ENCODE data around the gene IL27RA.

The IL27RA gene

GRCh38 chr19:14031719-14032480 lies at the start of gene IL27RA:
Gene IL27RA (plus strand): TSS chr19:14031762. CDS start chr19:14031873, 111 bp downstream.
- TF ChIP-seq FOXP2 (optimal IDR thresholded peaks at IDR 0.05; ENCODE audit: control extremely low read depth, extremely low read length, insufficient read depth) (no peak), POLR2AphosphoS5 (IDR thresholded peaks at IDR 0.05; ENCODE audit: borderline replicate concordance, low read depth, low read length) (0 out of 2 replicates have a peak, but pooled peaks have one; percentile 39)
- H3K9me3 ChIP-seq (ENCODE audit: low read depth, low read length), result no peaks in the 10 kb centered on the region
- DNase-seq (ENCODE audit: low read depth, low spot score), result no peak

GRCh38 chr19:13981988-13982501 lies 49.5 kb upstream of the IL27RA start:
- TF ChIP-seq FOXP2 (optimal IDR thresholded peaks at IDR 0.05; ENCODE audit: control extremely low read depth, extremely low read length, insufficient read depth) (no peak), EZH2 (IDR thresholded peaks at IDR 0.05) (no peak), POLR2AphosphoS5 (IDR thresholded peaks at IDR 0.05; ENCODE audit: borderline replicate concordance, low read depth, low read length) (no peak)
- no peaks in the 10 kb centered on the region for H3K9me3 ChIP-seq (ENCODE audit: low read depth, low read length)
- DNase-seq (ENCODE audit: low read depth, low spot score), result no peak
- no peak overlapping the region for H3K27ac ChIP-seq
- H3K4me3 ChIP-seq, result no peak overlapping the region
- H3K9ac ChIP-seq (ENCODE audit: insufficient read length), result no peak overlapping the region
- H3K36me3 ChIP-seq (ENCODE audit: insufficient read depth, low read length), result no peaks in the 10 kb centered on the region

More at GRCh38 chr19:14031719-14032480, at the start of gene IL27RA:
- H3K27ac ChIP-seq, result no peak within 1 kb of the TSS
- peak within 1 kb of the TSS; percentile 85 for H3K4me3 ChIP-seq
- H3K36me3 ChIP-seq (ENCODE audit: insufficient read depth, low read length), result no peaks in the 10 kb centered on the region
- peak within 1 kb of the TSS; percentile 68 for H3K9ac ChIP-seq (ENCODE audit: insufficient read length)

- no peak overlapping the region for H3K27ac ChIP-seq
- DNase-seq (ENCODE audit: low read depth, low spot score), result no peak
- no peak overlapping the region for H3K4me3 ChIP-seq
- no peaks in the 10 kb centered on the region for H3K9me3 ChIP-seq (ENCODE audit: low read depth, low read length)
- no peak for TF ChIP-seq EZH2 (IDR thresholded peaks at IDR 0.05)
- TF ChIP-seq POLR2AphosphoS5 (IDR thresholded peaks at IDR 0.05; ENCODE audit: borderline replicate concordance, low read depth, low read length), result no peak
- TF ChIP-seq FOXP2 (optimal IDR thresholded peaks at IDR 0.05; ENCODE audit: control extremely low read depth, extremely low read length, insufficient read depth), result no peak
- no peak overlapping the region for H3K9ac ChIP-seq (ENCODE audit: insufficient read length)
- no peaks in the 10 kb centered on the region for H3K36me3 ChIP-seq (ENCODE audit: insufficient read depth, low read length)
These were observed 48.8 kb upstream of the IL27RA start for GRCh38 chr19:13982773-13983172.

GRCh38 chr19:13983213-13983889 lies 48.2 kb upstream of the IL27RA start:
- no peaks in the 10 kb centered on the region for H3K9me3 ChIP-seq (ENCODE audit: low read depth, low read length)
- TF ChIP-seq EZH2 (IDR thresholded peaks at IDR 0.05), result no peak
- TF ChIP-seq FOXP2 (optimal IDR thresholded peaks at IDR 0.05; ENCODE audit: control extremely low read depth, extremely low read length, insufficient read depth), result no peak
- no peak for TF ChIP-seq POLR2AphosphoS5 (IDR thresholded peaks at IDR 0.05; ENCODE audit: borderline replicate concordance, low read depth, low read length)
- no peaks in the 10 kb centered on the region for H3K36me3 ChIP-seq (ENCODE audit: insufficient read depth, low read length)
- H3K4me3 ChIP-seq, result no peak overlapping the region
- H3K27ac ChIP-seq, result no peak overlapping the region
- H3K9ac ChIP-seq (ENCODE audit: insufficient read length), result no peak overlapping the region
- no peak for DNase-seq (ENCODE audit: low read depth, low spot score)

- H3K27ac ChIP-seq, result no peak overlapping the region
- no peak for DNase-seq (ENCODE audit: low read depth, low spot score)
- H3K4me3 ChIP-seq, result no peak overlapping the region
- H3K9me3 ChIP-seq (ENCODE audit: low read depth, low read length), result no peaks in the 10 kb centered on the region
- H3K9ac ChIP-seq (ENCODE audit: insufficient read length), result no peak overlapping the region
- TF ChIP-seq POLR2AphosphoS5 (IDR thresholded peaks at IDR 0.05; ENCODE audit: borderline replicate concordance, low read depth, low read length), result no peak
- TF ChIP-seq FOXP2 (optimal IDR thresholded peaks at IDR 0.05; ENCODE audit: control extremely low read depth, extremely low read length, insufficient read depth), result no peak
- no peak for TF ChIP-seq EZH2 (IDR thresholded peaks at IDR 0.05)
- H3K36me3 ChIP-seq (ENCODE audit: insufficient read depth, low read length), result no peaks in the 10 kb centered on the region
These were observed 47.4 kb upstream of the IL27RA start for GRCh38 chr19:13984186-13984585.

- Histone ChIP-seq H3K27ac (peak overlapping the region; percentile 78), H3K36me3 (ENCODE audit: insufficient read depth, low read length) (no peaks in the 10 kb centered on the region), H3K9ac (ENCODE audit: insufficient read length) (no peak overlapping the region), H3K4me3 (no peak overlapping the region), H3K9me3 (ENCODE audit: low read depth, low read length) (no peaks in the 10 kb centered on the region)
- DNase-seq (ENCODE audit: low read depth, low spot score), result no peak
- TF ChIP-seq EZH2 (IDR thresholded peaks at IDR 0.05) (no peak), FOXP2 (optimal IDR thresholded peaks at IDR 0.05; ENCODE audit: control extremely low read depth, extremely low read length, insufficient read depth) (no peak), POLR2AphosphoS5 (IDR thresholded peaks at IDR 0.05; ENCODE audit: borderline replicate concordance, low read depth, low read length) (no peak)
These were observed 46.5 kb upstream of the IL27RA start for GRCh38 chr19:13984875-13985741.

- peak overlapping the region; percentile 45 for H3K4me3 ChIP-seq
- no peak for TF ChIP-seq EZH2 (IDR thresholded peaks at IDR 0.05)
- no peaks in the 10 kb centered on the region for H3K9me3 ChIP-seq (ENCODE audit: low read depth, low read length)
- DNase-seq (ENCODE audit: low read depth, low spot score), result no peak
- peak overlapping the region; percentile 78 for H3K27ac ChIP-seq
- H3K9ac ChIP-seq (ENCODE audit: insufficient read length), result peak overlapping the region; percentile 47
- no peaks in the 10 kb centered on the region for H3K36me3 ChIP-seq (ENCODE audit: insufficient read depth, low read length)
These were observed 45.7 kb upstream of the IL27RA start for GRCh38 chr19:13985771-13986347.
